IMR-90 (cell line): Measurements from ENCODE around the gene ZBTB40. TPM values are rescaled to one million over a fixed set of nuclear protein-coding genes. Genes with fewer than 3 reads are reported as not detected.

Experiments
- ATAC-seq: fragments of 200-7000 bp; cut with Tn5 transposase; 2 replicates; pipeline ENCODE4 v1.9.1; 2020; ENCODE audit warnings: low read depth, mild to moderate bottlenecking, moderate library complexity
- BruUV-seq: library from RNA; stranded (reverse); fragments of 400-500 nt; replicated peaks from 2 replicates; lab custom pipeline; 2021; lab: Mats Ljungman, UMichigan
- CTCF ChIA-PET: fragments of 300-600 bp; formaldehyde crosslinking; extraction: SDS; loops from one replicate; lab custom pipeline; 2021; ENCODE audit warnings: antibody characterized with exemption; lab: Yijun Ruan, JAX
- POLR2A ChIA-PET: fragments of 300-600 bp; sonication (Branson Sonifier 250); formaldehyde crosslinking; loops from one replicate; lab custom pipeline; 2022; ENCODE audit warnings: antibody characterized with exemption; ENCODE audit not compliant: unreplicated experiment; lab: Charles Lee
- DNase-seq: peaks from one replicate; pipeline ENCODE4 v3.0.0; 2013
- H2AFZ ChIP-seq: replicated peaks from 2 replicates; pipeline ENCODE3; 2013; ENCODE audit warnings: low read length, mild to moderate bottlenecking; ENCODE audit not compliant: poor library complexity
- H2AK5ac ChIP-seq: 2 replicates; pipeline ENCODE4 v1.6.1; 2013; ENCODE audit warnings: low read depth, low read length, inconsistent platforms
- H2AK9ac ChIP-seq: replicated peaks from 2 replicates; pipeline ENCODE3; 2013; ENCODE audit warnings: mild to moderate bottlenecking, low read depth, low read length, moderate library complexity; ENCODE audit not compliant: poor library complexity
- H2BK120ac ChIP-seq: 2 replicates; pipeline ENCODE4 v1.6.1; 2013; ENCODE audit warnings: low read depth, low read length, inconsistent platforms
- H2BK15ac ChIP-seq: 3 replicates; pipeline ENCODE4 v1.6.1; 2013; ENCODE audit warnings: low read depth, low read length, inconsistent platforms
- H2BK20ac ChIP-seq: 2 replicates; pipeline ENCODE4 v1.6.1; 2013; ENCODE audit warnings: low read depth, mild to moderate bottlenecking, inconsistent platforms, low read length, moderate library complexity
- H2BK5ac ChIP-seq: 2 replicates; pipeline ENCODE4 v1.6.1; 2013; ENCODE audit warnings: mild to moderate bottlenecking, low read depth, low read length, inconsistent platforms; ENCODE audit not compliant: poor library complexity, severe bottlenecking
- H3K14ac ChIP-seq: replicated peaks from 2 replicates; pipeline ENCODE4 v1.6.1; 2013; ENCODE audit warnings: low read depth, low read length, inconsistent platforms
- H3K18ac ChIP-seq: 2 replicates; pipeline ENCODE4 v1.6.1; 2013; ENCODE audit warnings: low read depth, low read length, control low read depth
- H3K23ac ChIP-seq: 2 replicates; pipeline ENCODE4 v1.6.1; 2013; ENCODE audit warnings: low read depth, low read length, inconsistent platforms
- H3K27ac ChIP-seq: 2 replicates; pipeline ENCODE4 v1.5.1; 2013; ENCODE audit warnings: mild to moderate bottlenecking, control low read depth, low read length; ENCODE audit not compliant: insufficient read depth
- H3K27me3 ChIP-seq: 2 replicates; pipeline ENCODE4 v1.6.1; 2013; ENCODE audit warnings: low read length; ENCODE audit not compliant: control insufficient read depth, insufficient read depth
- H3K36me3 ChIP-seq: 2 replicates; pipeline ENCODE4 v1.6.1; 2013; ENCODE audit warnings: low read length, mixed read lengths; ENCODE audit not compliant: control insufficient read depth, insufficient read depth
- H3K4ac ChIP-seq: 2 replicates; pipeline ENCODE4 v1.6.1; 2013; ENCODE audit warnings: low read depth, low read length, inconsistent platforms
- H3K4me1 ChIP-seq: 2 replicates; pipeline ENCODE4 v1.6.1; 2013; ENCODE audit warnings: low read length, mixed read lengths; ENCODE audit not compliant: control insufficient read depth, insufficient read depth
- H3K4me2 ChIP-seq: 2 replicates; pipeline ENCODE4 v1.6.1; 2013; ENCODE audit warnings: low read depth, mild to moderate bottlenecking, control low read depth, low read length, moderate library complexity
- H3K4me3 ChIP-seq: 2 replicates; pipeline ENCODE4 v1.5.1; 2013; ENCODE audit warnings: low read depth, mild to moderate bottlenecking, control low read depth, low read length, moderate library complexity; ENCODE audit not compliant: insufficient read depth
- H3K56ac ChIP-seq: 2 replicates; pipeline ENCODE4 v1.6.1; 2013; ENCODE audit warnings: low read length, inconsistent platforms; ENCODE audit not compliant: insufficient read depth; ENCODE audit errors: extremely low read depth
- H3K79me1 ChIP-seq, 2 experiments: 2 replicates each; pipeline ENCODE4 v1.6.1; 2013; ENCODE audit warnings: low read length in 2 of 2, inconsistent platforms in 1 of 2, low read depth in 1 of 2
- H3K9ac ChIP-seq: 2 replicates; pipeline ENCODE4 v1.6.1; 2013; ENCODE audit warnings: low read depth, low read length, control low read depth
- H3K9me1 ChIP-seq: 2 replicates; pipeline ENCODE4 v1.6.1; 2013; ENCODE audit warnings: low read length, inconsistent platforms; ENCODE audit not compliant: insufficient read depth
- H3K9me3 ChIP-seq: 2 replicates; pipeline ENCODE4 v1.6.1; 2013; ENCODE audit warnings: low read length; ENCODE audit not compliant: control insufficient read depth, insufficient read depth
- H4K20me1 ChIP-seq: 2 replicates; pipeline ENCODE4 v1.6.1; 2013; ENCODE audit warnings: low read length, inconsistent platforms; ENCODE audit not compliant: insufficient read depth
- H4K5ac ChIP-seq: 2 replicates; pipeline ENCODE4 v1.6.1; 2013; ENCODE audit warnings: mild to moderate bottlenecking, low read depth, low read length, control low read depth
- H4K8ac ChIP-seq, 2 experiments: 2 replicates each; pipeline ENCODE4 v1.6.1; 2013; ENCODE audit warnings: low read depth in 2 of 2, low read length in 2 of 2, control low read depth in 1 of 2, inconsistent platforms in 1 of 2
- H4K91ac ChIP-seq: 2 replicates; pipeline ENCODE4 v1.6.1; 2013; ENCODE audit warnings: low read depth, low read length, inconsistent platforms; ENCODE audit not compliant: insufficient read depth
- BHLHE40 ChIP-seq: fragments of 150-350 bp; IDR thresholded peaks from 2 replicates; pipeline ENCODE4 v1.6.1; 2016; ENCODE audit warnings: mild to moderate bottlenecking, low read depth, low read length
- POLR2A ChIP-seq: IDR thresholded peaks from 2 replicates; pipeline ENCODE4 v1.6.1; 2012; ENCODE audit warnings: mild to moderate bottlenecking, low read depth, low read length
- RAD21 ChIP-seq: IDR thresholded peaks from 2 replicates; pipeline ENCODE4 v1.6.1; 2012; ENCODE audit warnings: low read length, improper control_type of control experiment
- WGBS, 2 experiments: methylation state at CpG; one replicate each; pipeline versions ENCODE4 v1.1.5 to v1.1.7; 2013; ENCODE audit warnings: missing lambda C conversion rate in 2 of 2; ENCODE audit not compliant: insufficient read length in 1 of 2; ENCODE audit errors: extremely low coverage in 2 of 2; 5-methylcytosine and 5-hydroxymethylcytosine counted together
- dilution Hi-C: fragments of 300-500 bp; cut with HindIII; formaldehyde crosslinking; loops from one replicate; pipeline ENCODE4 v1.14.3; 2018; ENCODE audit warnings: low sequenced_read_pairs; ENCODE audit not compliant: unreplicated experiment
- in situ Hi-C: fragments of 300-500 bp; cut with MboI; formaldehyde crosslinking; loops from 3 replicates; pipeline ENCODE4 v1.14.3; 2019; ENCODE audit warnings: low sequenced_read_pairs, inconsistent platforms, mixed read lengths
- intact Hi-C: fragments of 100-400 bp; cut with micrococcal nuclease; formaldehyde crosslinking; loops from 2 replicates; pipeline ENCODE4 v1.10.0; 2022
- polyA plus RNA-seq, 3 experiments: library from polyadenylated mRNA; depleted of rRNA; stranded (reverse); fragments of >200 nt; gene quantifications; 2 replicates each; pipeline ENCODE4 v1.2.3, GENCODE V29; 2012; ENCODE audit warnings: low replicate concordance in 1 of 3
- total RNA-seq: library from RNA; depleted of rRNA; stranded (reverse); fragments of >200 nt; gene quantifications from 2 replicates; pipeline ENCODE4 v1.2.3, GENCODE V29; 2012

ZBTB40 gene
- total and polyA plus RNA-seq, 2 of the 4 experiments (the other 2 are of a cell fraction) = 6.0 to 9.7 TPM

DNA sequence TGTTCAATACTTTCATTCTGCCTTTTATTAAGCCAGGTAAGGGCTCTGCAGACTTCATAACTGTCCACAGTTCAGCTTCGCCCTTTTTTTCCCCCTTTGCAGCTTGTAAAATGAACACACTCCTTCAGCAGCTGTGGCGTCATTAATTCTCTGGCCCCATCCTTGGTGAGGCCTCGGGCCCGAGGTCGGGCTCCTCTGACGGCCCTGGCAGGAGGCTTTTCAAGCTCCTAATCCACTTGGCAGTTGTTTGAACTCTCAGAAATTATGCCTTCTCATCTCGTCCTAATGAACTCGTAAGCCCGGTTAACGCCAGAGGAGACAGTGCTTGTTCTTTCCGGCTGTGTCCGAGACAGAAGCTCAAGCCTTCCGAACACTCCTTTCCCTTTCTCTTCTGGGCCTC lies 93.5 kb downstream of the ZBTB40 start:
- Histone ChIP-seq H3K9me1 (no peaks in the 10 kb centered on the region; the same call in 1 of the 2 replicates), H2BK20ac (no peak overlapping the region), H3K18ac (no peak overlapping the region), H2BK15ac (no peak overlapping the region), H3K4me3 (no peak overlapping the region), H3K27me3 (peaks cover 69% of the 10 kb centered on the region), H3K56ac (no peak overlapping the region), H2BK120ac (no peak overlapping the region), H3K9ac (no peak overlapping the region), H4K20me1 (no peaks in the 10 kb centered on the region), H3K79me1 (no peaks in the 10 kb centered on the region), H2AFZ (no peak overlapping the region), H3K4me1 (no peaks in the 10 kb centered on the region), H3K23ac (no peak overlapping the region), H2AK9ac (no peak overlapping the region), H3K4ac (no peak overlapping the region), H3K36me3 (no peaks in the 10 kb centered on the region), H2BK5ac (no peak overlapping the region), H4K5ac (no peak overlapping the region), H3K27ac (no peak overlapping the region), H4K91ac (no peak overlapping the region), H3K4me2 (no peak overlapping the region), H4K8ac (no peak overlapping the region), H3K14ac (no peak overlapping the region), H2AK5ac (no peak overlapping the region), H3K9me3 (no peaks in the 10 kb centered on the region)
- 2% methylated on average over 9 of the region's 13 CpGs; no CpG with 5 or more reads in 1 of the 2 experiments for WGBS, 2 experiments
- dilution Hi-C loops (no loop called here), in situ Hi-C loops (no loop called here), intact Hi-C loops (no loop called here)
- TF ChIP-seq POLR2A (no peak), BHLHE40 (no peak), RAD21 (no peak)
- no TSS peak for BruUV-seq
- ATAC-seq = no peak
- DNase-seq = no peak
- ChIA-PET CTCF (no interaction called here), POLR2A (no interaction called here)
